PFSK-1 (cell line): ENCODE measurements around the gene PTGES2.

Experiments
- FOXP2 ChIP-seq: optimal IDR thresholded peaks from 2 replicates; pipeline ENCODE3; 2011; ENCODE audit warnings: borderline replicate concordance, control low read depth, inconsistent platforms; ENCODE audit not compliant: insufficient read depth; ENCODE audit errors: extremely low read length, extremely low read depth
- POLR2AphosphoS5 ChIP-seq: IDR thresholded peaks from 2 replicates; pipeline ENCODE4 v1.6.1; 2012; ENCODE audit warnings: low read depth, mild to moderate bottlenecking, control low read depth, low read length, moderate library complexity
- REST ChIP-seq, 2 experiments: IDR thresholded peaks; 2 replicates each; pipeline versions ENCODE4 v1.6.1 to v1.8.0; 2011 to 2012; ENCODE audit warnings: low read depth in 2 of 2, low read length in 2 of 2, control low read depth in 1 of 2, inconsistent platforms in 1 of 2, mild to moderate bottlenecking in 1 of 2, moderate library complexity in 1 of 2; ENCODE audit not compliant: insufficient read depth in 1 of 2
- SIN3A ChIP-seq: IDR thresholded peaks from 2 replicates; pipeline ENCODE4 v1.6.1; 2012; ENCODE audit warnings: mild to moderate bottlenecking, low read length, moderate library complexity, borderline replicate concordance; ENCODE audit not compliant: insufficient read depth
- TAF1 ChIP-seq: IDR thresholded peaks from 2 replicates; pipeline ENCODE4 v1.6.1; 2012; ENCODE audit warnings: low read length, control low read depth, borderline replicate concordance; ENCODE audit not compliant: insufficient read depth

Gene PTGES2

DNA sequence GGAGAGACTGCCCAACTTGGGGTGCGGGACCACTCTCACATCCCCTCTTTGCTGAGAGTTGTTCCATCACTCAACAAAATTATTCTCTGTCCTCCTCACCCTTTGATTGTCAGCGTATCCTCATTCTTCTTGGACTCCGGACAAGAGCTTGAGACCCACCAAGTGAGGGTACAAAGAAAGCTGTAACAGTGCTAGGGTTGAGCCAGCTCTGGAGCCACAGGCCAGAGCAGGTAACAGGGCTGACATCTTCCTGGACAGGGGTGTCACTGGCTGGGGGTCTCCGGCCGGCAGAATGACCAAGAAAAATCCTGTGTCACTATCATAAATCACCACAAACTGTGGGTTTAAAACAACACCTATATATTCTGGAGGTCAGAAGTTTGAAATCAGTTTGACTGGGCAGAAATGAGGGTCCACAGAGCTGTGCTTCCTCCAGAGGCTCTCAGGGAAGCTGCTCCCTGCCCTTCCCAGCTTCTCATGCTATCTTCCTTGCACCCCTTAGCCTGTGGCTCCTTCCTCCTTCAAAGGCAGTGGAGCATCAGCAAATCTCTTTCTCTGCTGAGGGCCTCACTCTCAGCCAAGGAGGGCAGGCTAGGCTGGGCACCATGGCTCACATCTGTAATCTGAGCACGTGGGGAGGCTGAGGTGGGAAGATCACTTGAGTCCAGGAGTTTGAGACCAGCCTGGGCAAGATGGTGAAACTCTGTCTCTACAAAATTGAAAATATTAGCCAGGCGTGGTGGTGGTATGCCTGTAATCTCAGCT, 28.4 kb upstream of the PTGES2 start:
- TF ChIP-seq TAF1 (no peak), REST (IDR thresholded peaks at IDR 0.05; ENCODE audit: insufficient read depth in 1 of 2, low read depth in 2 of 2, low read length in 2 of 2) (no peak), SIN3A (no peak), POLR2AphosphoS5 (no peak), FOXP2 (no peak)

DNA sequence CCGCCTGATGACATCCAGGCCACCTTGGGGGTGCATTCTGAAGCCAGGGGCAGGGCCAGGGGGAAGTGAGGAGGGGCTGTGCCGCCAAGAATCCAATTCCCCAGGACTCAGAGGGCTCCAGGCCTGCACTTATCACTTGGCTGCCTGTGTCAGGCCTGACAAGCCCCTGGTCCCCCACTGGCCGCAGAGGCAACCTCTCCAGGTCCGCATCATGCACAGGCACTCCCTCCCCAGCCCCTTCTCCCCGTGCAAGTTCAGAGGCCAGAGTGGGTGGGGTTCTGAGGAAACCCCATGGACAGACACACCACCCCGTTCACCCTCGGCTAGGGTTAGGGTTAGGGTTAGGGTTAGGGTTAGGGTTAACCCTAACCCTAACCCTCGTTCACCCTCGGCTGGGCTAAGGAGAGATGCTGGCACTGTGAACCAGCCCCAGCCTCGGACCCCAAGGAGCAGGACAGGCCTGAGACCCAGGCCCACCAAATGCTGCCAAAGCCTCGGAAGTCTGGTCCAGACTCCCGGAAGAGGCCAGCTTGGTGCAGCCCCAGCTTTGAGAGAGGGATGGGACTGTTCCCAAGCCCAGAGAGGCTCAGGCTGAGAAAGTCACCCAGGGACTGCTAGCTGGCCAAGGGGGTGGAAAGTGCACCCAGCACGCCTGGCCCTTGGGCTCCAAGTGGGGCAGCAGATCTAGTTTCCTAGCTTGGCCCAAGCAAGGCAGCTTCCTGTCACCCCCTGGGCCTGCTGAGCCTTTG, 26.6 kb upstream of the PTGES2 start:
- TF ChIP-seq REST (IDR thresholded peaks at IDR 0.05; ENCODE audit: insufficient read depth in 1 of 2, low read depth in 2 of 2, low read length in 2 of 2) (no peak), FOXP2 (no peak), SIN3A (no peak), POLR2AphosphoS5 (no peak), TAF1 (no peak)

GRCh38 chr9:128153060-128153946, 25.8 kb upstream of the PTGES2 start:
- TF ChIP-seq SIN3A, result no peak
- no peak for TF ChIP-seq REST (IDR thresholded peaks at IDR 0.05; ENCODE audit: insufficient read depth in 1 of 2, low read depth in 2 of 2, low read length in 2 of 2)
- no peak for TF ChIP-seq FOXP2
- no peak for TF ChIP-seq TAF1
- no peak for TF ChIP-seq POLR2AphosphoS5

- TF ChIP-seq TAF1 (no peak), REST (IDR thresholded peaks at IDR 0.05; ENCODE audit: insufficient read depth in 1 of 2, low read depth in 2 of 2, low read length in 2 of 2) (no peak), SIN3A (no peak), POLR2AphosphoS5 (no peak), FOXP2 (no peak)
Measured at GRCh38 chr9:128152133-128153059, 24.9 kb upstream of the PTGES2 start.
